Activated T-cell treated with anti-CD3 and anti-CD28 coated beads, Interleukin-2, amount 50 U/mL, for 4 hours (primary cell): Measurements from ENCODE around the gene ECHDC3. TPM values are rescaled to one million over a fixed set of nuclear protein-coding genes. Genes with fewer than 3 reads are reported as not detected.

Experiments used
- ATAC-seq, 2 donors: fragments of 200-7000 bp; cut with Tn5 transposase; one replicate each; pipeline ENCODE4 v1.10.0; 2021
- DNase-seq: peaks from one replicate; pipeline ENCODE4 v3.0.0-alpha.2; 2020
- H3K27me3 Mint-ChIP-seq: one replicate; pipeline ENCODE4 v1.8.0; 2021; ENCODE audit warnings: low read depth, mixed read lengths
- H3K36me3 Mint-ChIP-seq: one replicate; pipeline ENCODE4 v1.8.0; 2022; ENCODE audit warnings: mixed read lengths; ENCODE audit not compliant: insufficient read depth
- H3K4me1 Mint-ChIP-seq: one replicate; pipeline ENCODE4 v1.8.0; 2021; ENCODE audit warnings: low read depth, mixed read lengths
- H3K4me3 Mint-ChIP-seq: one replicate; pipeline ENCODE4 v1.8.0; 2021; ENCODE audit warnings: mild to moderate bottlenecking, moderate library complexity, mixed read lengths
- H3K9me3 Mint-ChIP-seq: one replicate; pipeline ENCODE4 v1.8.0; 2021; ENCODE audit warnings: mixed read lengths
- total RNA-seq, 3 donors: library from RNA; stranded (reverse); gene quantifications; one replicate each; pipeline ENCODE4 v1.2.1, GENCODE V29; 2021

The ECHDC3 gene
- 1 to 10 TPM; 1.1 to 2.0 (median 1.8) TPM for total RNA-seq

- peak; percentile 37 for DNase-seq
- Mint-ChIP-seq H3K4me1 (peaks cover 5% of the 10 kb centered on the region), H3K9me3 (no peaks in the 10 kb centered on the region), H3K4me3 (peak within 1 kb of the TSS; percentile 62), H3K27me3 (peaks cover 30% of the 10 kb centered on the region), H3K36me3 (no peaks in the 10 kb centered on the region)
- ATAC-seq = peak; percentile 89 to 91
Observed at GRCh38 chr10:11742009-11742778, at the start of gene ECHDC3. Gene ECHDC3, plus strand, starts transcription at chr10:11742382. Its CDS starts 195 bp downstream, at chr10:11742577.

- Mint-ChIP-seq H3K27me3 (peaks cover 1% of the 10 kb centered on the region), H3K4me1 (peaks cover 3% of the 10 kb centered on the region), H3K36me3 (no peaks in the 10 kb centered on the region), H3K4me3 (no peak overlapping the region), H3K9me3 (no peaks in the 10 kb centered on the region)
- DNase-seq (no peak), ATAC-seq (no peak)
Observed at GRCh38 chr10:11693376-11693775, 48.8 kb upstream of the ECHDC3 start.

- Mint-ChIP-seq H3K36me3 (no peaks in the 10 kb centered on the region), H3K4me3 (no peak overlapping the region), H3K9me3 (no peaks in the 10 kb centered on the region), H3K4me1 (peaks cover 5% of the 10 kb centered on the region), H3K27me3 (peaks cover 1% of the 10 kb centered on the region)
- DNase-seq (no peak), ATAC-seq (no peak)
Observed at GRCh38 chr10:11695779-11696178, 46.4 kb upstream of the ECHDC3 start.

GRCh38 chr10:11697718-11698527 lies 44.3 kb upstream of the ECHDC3 start:
- H3K36me3 Mint-ChIP-seq = no peaks in the 10 kb centered on the region
- no peaks in the 10 kb centered on the region for H3K9me3 Mint-ChIP-seq
- no peak overlapping the region for H3K4me3 Mint-ChIP-seq
- ATAC-seq (no peak), DNase-seq (no peak)
- H3K4me1 Mint-ChIP-seq = peaks cover 5% of the 10 kb centered on the region
- no peaks in the 10 kb centered on the region for H3K27me3 Mint-ChIP-seq

- no peak for ATAC-seq
- no peaks in the 10 kb centered on the region for H3K36me3 Mint-ChIP-seq
- H3K27me3 Mint-ChIP-seq = no peaks in the 10 kb centered on the region
- H3K4me1 Mint-ChIP-seq = peaks cover 5% of the 10 kb centered on the region
- H3K9me3 Mint-ChIP-seq = no peaks in the 10 kb centered on the region
- no peak overlapping the region for H3K4me3 Mint-ChIP-seq
- DNase-seq = no peak
Observed at GRCh38 chr10:11698691-11699549, 43.3 kb upstream of the ECHDC3 start.

GRCh38 chr10:11699550-11700097 lies 42.6 kb upstream of the ECHDC3 start:
- H3K9me3 Mint-ChIP-seq = no peaks in the 10 kb centered on the region
- H3K4me3 Mint-ChIP-seq = no peak overlapping the region
- ATAC-seq (no peak), DNase-seq (no peak)
- H3K4me1 Mint-ChIP-seq = peaks cover 5% of the 10 kb centered on the region
- no peaks in the 10 kb centered on the region for H3K27me3 Mint-ChIP-seq
- H3K36me3 Mint-ChIP-seq = no peaks in the 10 kb centered on the region

GRCh38 chr10:11700539-11700938 lies 41.6 kb upstream of the ECHDC3 start:
- Mint-ChIP-seq H3K27me3 (no peaks in the 10 kb centered on the region), H3K36me3 (no peaks in the 10 kb centered on the region), H3K4me1 (peaks cover 5% of the 10 kb centered on the region), H3K4me3 (no peak overlapping the region), H3K9me3 (no peaks in the 10 kb centered on the region)
- ATAC-seq (no peak), DNase-seq (no peak)

- peaks cover 2% of the 10 kb centered on the region for H3K27me3 Mint-ChIP-seq
- no peak for DNase-seq
- peaks cover 5% of the 10 kb centered on the region for H3K4me1 Mint-ChIP-seq
Observed at GRCh38 chr10:11701451-11702095, 40.6 kb upstream of the ECHDC3 start.

GRCh38 chr10:11702264-11702663 lies 39.9 kb upstream of the ECHDC3 start:
- H3K36me3 Mint-ChIP-seq = no peaks in the 10 kb centered on the region
- peaks cover 6% of the 10 kb centered on the region for H3K27me3 Mint-ChIP-seq
- H3K4me1 Mint-ChIP-seq = peaks cover 5% of the 10 kb centered on the region
- no peak for ATAC-seq
- DNase-seq = no peak
- H3K4me3 Mint-ChIP-seq = no peak overlapping the region
- H3K9me3 Mint-ChIP-seq = no peaks in the 10 kb centered on the region

More at GRCh38 chr10:11701451-11702095, 40.6 kb upstream of the ECHDC3 start:
- no peak for ATAC-seq
- Mint-ChIP-seq H3K36me3 (no peaks in the 10 kb centered on the region), H3K9me3 (no peaks in the 10 kb centered on the region), H3K4me3 (no peak overlapping the region)

- Mint-ChIP-seq H3K27me3 (peaks cover 13% of the 10 kb centered on the region), H3K9me3 (no peaks in the 10 kb centered on the region), H3K4me3 (no peak overlapping the region), H3K36me3 (no peaks in the 10 kb centered on the region), H3K4me1 (peaks cover 5% of the 10 kb centered on the region)
- no peak for ATAC-seq
- DNase-seq = no peak
Observed at GRCh38 chr10:11704092-11704491, 38.1 kb upstream of the ECHDC3 start.

- no peaks in the 10 kb centered on the region for H3K36me3 Mint-ChIP-seq
- no peaks in the 10 kb centered on the region for H3K9me3 Mint-ChIP-seq
- H3K4me3 Mint-ChIP-seq = no peak overlapping the region
- DNase-seq (no peak), ATAC-seq (no peak)
- peaks cover 17% of the 10 kb centered on the region for H3K27me3 Mint-ChIP-seq
- H3K4me1 Mint-ChIP-seq = peaks cover 6% of the 10 kb centered on the region
Observed at GRCh38 chr10:11705722-11706121, 36.5 kb upstream of the ECHDC3 start.

- Mint-ChIP-seq H3K36me3 (no peaks in the 10 kb centered on the region), H3K27me3 (peaks cover 18% of the 10 kb centered on the region), H3K4me3 (no peak overlapping the region), H3K9me3 (no peaks in the 10 kb centered on the region), H3K4me1 (peaks cover 12% of the 10 kb centered on the region)
- ATAC-seq (no peak), DNase-seq (no peak)
Observed at GRCh38 chr10:11706895-11707567, 35.2 kb upstream of the ECHDC3 start.
